AG04449 (cell line): ENCODE data around the gene ARL8B.
"Not testable (repeated sequence)": the region's sequence is repeated elsewhere in the genome, so short reads cannot be mapped to it uniquely, and the experiment has no call there.

Experiments
- CTCF ChIA-PET: fragments of 350-600 bp; formaldehyde crosslinking; extraction: SDS; loops from one replicate; lab custom pipeline; 2021; ENCODE audit warnings: antibody characterized with exemption; lab: Yijun Ruan, JAX
- POLR2A ChIA-PET: fragments of 400-600, 350-600 bp; formaldehyde crosslinking; extraction: SDS; loops from one replicate; lab custom pipeline; 2020; ENCODE audit warnings: antibody characterized with exemption, inconsistent platforms; lab: Yijun Ruan, JAX
- DNase-seq: peaks from one replicate; pipeline ENCODE4 v3.0.0-alpha.2; 2010; ENCODE audit warnings: low read depth, low spot score
- H3K4me3 ChIP-seq: 2 replicates; pipeline ENCODE4 v1.5.1; 2011; ENCODE audit warnings: low read depth, mild to moderate bottlenecking, control low read depth, low read length
- CTCF ChIP-seq: IDR thresholded peaks from one replicate; pipeline ENCODE4 v1.5.1; 2011; ENCODE audit warnings: mild to moderate bottlenecking, moderate library complexity, low read length, control low read depth, inconsistent platforms; ENCODE audit not compliant: insufficient read depth; ENCODE audit errors: missing control alignments

The ARL8B gene

GRCh38 chr3:5105050-5105449, 17.0 kb upstream of the ARL8B start:
- no peak for TF ChIP-seq CTCF
- DNase-seq: no peak
- ChIA-PET POLR2A (no interaction called here), CTCF (no interaction called here)
- H3K4me3 ChIP-seq: no peak overlapping the region

- CTCF ChIA-PET: interaction anchor here (1.0 kb wide), 1 partner anchor 395 kb away, joined by 3 read pairs; no protein-coding TSS in a partner anchor
- POLR2A ChIA-PET, DNase-seq, H3K4me3 ChIP-seq: not testable (repeated sequence)
Measured at GRCh38 chr3:5106371-5106770, 15.7 kb upstream of the ARL8B start.

GRCh38 chr3:5106933-5107334, 15.2 kb upstream of the ARL8B start:
- POLR2A ChIA-PET: interaction anchor here (0.6 kb wide), 1 partner anchor 22 kb away, joined by 3 read pairs; no protein-coding TSS in a partner anchor
- CTCF ChIA-PET: interaction anchor here (1.0 kb wide), 1 partner anchor 395 kb away, joined by 3 read pairs; no protein-coding TSS in a partner anchor
- not testable (repeated sequence) for DNase-seq, H3K4me3 ChIP-seq

- POLR2A ChIA-PET: interaction anchor here (1.0 kb wide), 1 partner anchor 13 kb away, joined by 3 read pairs; no protein-coding TSS in a partner anchor
- no peak for DNase-seq
- TF ChIP-seq CTCF: no peak
- H3K4me3 ChIP-seq: no peak overlapping the region
- CTCF ChIA-PET: interaction anchor here (1.7 to 3.8 kb wide), 2 partner anchors 12 to 399 kb away, joined by 4 to 17 read pairs; partner anchors contain the start of gene ARL8B
Measured at GRCh38 chr3:5110337-5110736, 11.8 kb upstream of the ARL8B start.

- POLR2A ChIA-PET: no interaction called here
- no peak overlapping the region for H3K4me3 ChIP-seq
- no peak for TF ChIP-seq CTCF
- no peak for DNase-seq
- CTCF ChIA-PET: interaction anchor here (1.7 to 3.8 kb wide), 2 partner anchors 10 to 401 kb away, joined by 6 to 17 read pairs; partner anchors contain the start of gene ARL8B
Measured at GRCh38 chr3:5112043-5112442, 10.0 kb upstream of the ARL8B start.

- POLR2A ChIA-PET, H3K4me3 ChIP-seq, DNase-seq: not testable (repeated sequence)
- CTCF ChIA-PET: interaction anchor here (3.8 kb wide), 1 partner anchor 8 kb away, joined by 17 read pairs; the partner anchor contains the start of gene ARL8B
Measured at GRCh38 chr3:5113726-5114125, 8.4 kb upstream of the ARL8B start.

GRCh38 chr3:5115506-5116162, 6.5 kb upstream of the ARL8B start:
- POLR2A ChIA-PET: interaction anchor here (0.6 kb wide), 1 partner anchor 50 kb away, joined by 3 read pairs; no protein-coding TSS in a partner anchor
- H3K4me3 ChIP-seq: no peak overlapping the region
- DNase-seq: no peak
- CTCF ChIA-PET: interaction anchor here (1.1 to 1.9 kb wide), 2 partner anchors 9 to 17 kb away, joined by 3 to 6 read pairs; no protein-coding TSS in a partner anchor
- no peak for TF ChIP-seq CTCF
